Measurements from ENCODE around the gene AAK1. TPM values are rescaled to one million over a fixed set of nuclear protein-coding genes. Genes with fewer than 3 reads are reported as not detected.
"Not testable (repeated sequence)": the region's sequence is repeated elsewhere in the genome, so short reads cannot be mapped to it uniquely, and the experiment has no call there.

AAK1 gene
- total RNA-seq, 2 donors from 2014 or later, result 187 to 243 TPM

GRCh38 chr2:69462780-69463179 lies 180.8 kb downstream of the AAK1 start:
- Mint-ChIP-seq H3K27me3 (no peaks in the 10 kb centered on the region), H3K4me3 (no peak overlapping the region), H3K27ac (peak overlapping the region; percentile 49), H3K36me3 (ENCODE audit: low read depth) (peaks cover 7% of the 10 kb centered on the region), H3K4me1 (peaks cover 9% of the 10 kb centered on the region)
- DNase-seq (no peak), ATAC-seq (no peak)
- H3K9me3 ChIP-seq (ENCODE audit: control insufficient read depth, low read length, poor library complexity, severe bottlenecking), result no peaks in the 10 kb centered on the region

- ATAC-seq (no peak), DNase-seq (no peak)
- Mint-ChIP-seq H3K4me3 (no peak overlapping the region), H3K27me3 (no peaks in the 10 kb centered on the region), H3K27ac (peak overlapping the region; percentile 32), H3K36me3 (ENCODE audit: low read depth) (peaks cover 4% of the 10 kb centered on the region), H3K4me1 (peaks cover 11% of the 10 kb centered on the region)
- H3K9me3 ChIP-seq (ENCODE audit: control insufficient read depth, low read length, poor library complexity, severe bottlenecking), result no peaks in the 10 kb centered on the region
Observed at GRCh38 chr2:69461404-69461803, 182.1 kb downstream of the AAK1 start.

- H3K4me3 Mint-ChIP-seq, result no peak overlapping the region
- H3K4me1 Mint-ChIP-seq, result peaks cover 7% of the 10 kb centered on the region
- peaks cover 2% of the 10 kb centered on the region for H3K36me3 Mint-ChIP-seq (ENCODE audit: low read depth)
- H3K9me3 ChIP-seq (ENCODE audit: control insufficient read depth, low read length, poor library complexity, severe bottlenecking), result no peaks in the 10 kb centered on the region
- H3K27ac Mint-ChIP-seq, result no peak overlapping the region
- no peaks in the 10 kb centered on the region for H3K27me3 Mint-ChIP-seq
- ATAC-seq (no peak), DNase-seq (no peak)
Observed at GRCh38 chr2:69459936-69460335, 183.6 kb downstream of the AAK1 start.

- Mint-ChIP-seq H3K27me3 (no peaks in the 10 kb centered on the region), H3K4me3 (no peak overlapping the region), H3K36me3 (ENCODE audit: low read depth) (peaks cover 2% of the 10 kb centered on the region), H3K4me1 (peaks cover 14% of the 10 kb centered on the region), H3K27ac (peak overlapping the region; percentile 43)
- no peak for DNase-seq
- no peak for ATAC-seq
- no peaks in the 10 kb centered on the region for H3K9me3 ChIP-seq (ENCODE audit: control insufficient read depth, low read length, poor library complexity, severe bottlenecking)
Observed at GRCh38 chr2:69456950-69457445, 186.5 kb downstream of the AAK1 start.

GRCh38 chr2:69456154-69456553 lies 187.4 kb downstream of the AAK1 start:
- Mint-ChIP-seq H3K4me1 (peaks cover 14% of the 10 kb centered on the region), H3K27ac (no peak overlapping the region), H3K36me3 (ENCODE audit: low read depth) (peaks cover 2% of the 10 kb centered on the region), H3K4me3 (no peak overlapping the region), H3K27me3 (no peaks in the 10 kb centered on the region)
- H3K9me3 ChIP-seq (ENCODE audit: control insufficient read depth, low read length, poor library complexity, severe bottlenecking), result no peaks in the 10 kb centered on the region
- DNase-seq, result no peak
- ATAC-seq, result no peak

GRCh38 chr2:69454976-69455375 lies 188.6 kb downstream of the AAK1 start:
- Mint-ChIP-seq H3K27ac (no peak overlapping the region), H3K36me3 (ENCODE audit: low read depth) (peaks cover 5% of the 10 kb centered on the region), H3K4me3 (no peak overlapping the region), H3K4me1 (peaks cover 14% of the 10 kb centered on the region), H3K27me3 (no peaks in the 10 kb centered on the region)
- ATAC-seq (no peak), DNase-seq (no peak)
- no peaks in the 10 kb centered on the region for H3K9me3 ChIP-seq (ENCODE audit: control insufficient read depth, low read length, poor library complexity, severe bottlenecking)

GRCh38 chr2:69453475-69454129 lies 189.9 kb downstream of the AAK1 start:
- H3K27me3 Mint-ChIP-seq, result no peaks in the 10 kb centered on the region
- H3K9me3 ChIP-seq (ENCODE audit: control insufficient read depth, low read length, poor library complexity, severe bottlenecking), result no peaks in the 10 kb centered on the region
- no peak overlapping the region for H3K4me3 Mint-ChIP-seq
- peaks cover 14% of the 10 kb centered on the region for H3K4me1 Mint-ChIP-seq
- peaks cover 4% of the 10 kb centered on the region for H3K36me3 Mint-ChIP-seq (ENCODE audit: low read depth)
- H3K27ac Mint-ChIP-seq, result peak overlapping the region; percentile 60
- ATAC-seq, result peak; percentile 78
- no peak for DNase-seq

GRCh38 chr2:69452687-69453086 lies 190.9 kb downstream of the AAK1 start:
- Mint-ChIP-seq H3K27ac (peak overlapping the region; percentile 60), H3K27me3 (no peaks in the 10 kb centered on the region)

GRCh38 chr2:69450735-69451416 lies 192.7 kb downstream of the AAK1 start:
- no peak overlapping the region for H3K27ac Mint-ChIP-seq
- H3K27me3 Mint-ChIP-seq, result no peaks in the 10 kb centered on the region
- no peak for ATAC-seq
- H3K4me1 Mint-ChIP-seq, result peaks cover 13% of the 10 kb centered on the region
- peaks cover 14% of the 10 kb centered on the region for H3K36me3 Mint-ChIP-seq (ENCODE audit: low read depth)
- DNase-seq, result no peak
- H3K4me3 Mint-ChIP-seq, result no peak overlapping the region
- no peaks in the 10 kb centered on the region for H3K9me3 ChIP-seq (ENCODE audit: control insufficient read depth, low read length, poor library complexity, severe bottlenecking)

More at GRCh38 chr2:69452687-69453086, 190.9 kb downstream of the AAK1 start:
- Mint-ChIP-seq H3K4me1 (peaks cover 16% of the 10 kb centered on the region), H3K4me3 (no peak overlapping the region), H3K36me3 (ENCODE audit: low read depth) (peaks cover 12% of the 10 kb centered on the region)
- ATAC-seq (no peak), DNase-seq (no peak)
- no peaks in the 10 kb centered on the region for H3K9me3 ChIP-seq (ENCODE audit: control insufficient read depth, low read length, poor library complexity, severe bottlenecking)

GRCh38 chr2:69449906-69450305 lies 193.6 kb downstream of the AAK1 start:
- no peaks in the 10 kb centered on the region for H3K27me3 Mint-ChIP-seq
- no peak overlapping the region for H3K4me3 Mint-ChIP-seq
- no peaks in the 10 kb centered on the region for H3K9me3 ChIP-seq (ENCODE audit: control insufficient read depth, low read length, poor library complexity, severe bottlenecking)
- no peak overlapping the region for H3K27ac Mint-ChIP-seq
- DNase-seq (no peak), ATAC-seq (no peak)
- H3K36me3 Mint-ChIP-seq (ENCODE audit: low read depth), result peaks cover 14% of the 10 kb centered on the region
- H3K4me1 Mint-ChIP-seq, result peaks cover 10% of the 10 kb centered on the region

GRCh38 chr2:69443673-69444072 lies 199.9 kb downstream of the AAK1 start:
- H3K27me3 Mint-ChIP-seq; H3K27ac Mint-ChIP-seq; H3K4me1 Mint-ChIP-seq; DNase-seq; H3K9me3 ChIP-seq (ENCODE audit: control insufficient read depth, low read length, poor library complexity, severe bottlenecking); H3K4me3 Mint-ChIP-seq; ATAC-seq: not testable (repeated sequence)
- H3K36me3 Mint-ChIP-seq (ENCODE audit: low read depth), result peaks cover 11% of the 10 kb centered on the region

GRCh38 chr2:69439499-69439898 lies 204.0 kb downstream of the AAK1 start:
- H3K9me3 ChIP-seq (ENCODE audit: control insufficient read depth, low read length, poor library complexity, severe bottlenecking); DNase-seq; ATAC-seq; H3K4me3 Mint-ChIP-seq; H3K27me3 Mint-ChIP-seq; H3K36me3 Mint-ChIP-seq (ENCODE audit: low read depth): not testable (repeated sequence)
- H3K27ac Mint-ChIP-seq, result peak overlapping the region; percentile 97
- H3K4me1 Mint-ChIP-seq, result peaks cover 12% of the 10 kb centered on the region

- ATAC-seq (no peak), DNase-seq (no peak)
- H3K4me1 Mint-ChIP-seq, result peaks cover 14% of the 10 kb centered on the region
- no peaks in the 10 kb centered on the region for H3K27me3 Mint-ChIP-seq
- peak overlapping the region; percentile 93 for H3K4me3 Mint-ChIP-seq
- H3K36me3 Mint-ChIP-seq (ENCODE audit: low read depth), result no peaks in the 10 kb centered on the region
- H3K27ac Mint-ChIP-seq, result peak overlapping the region; percentile 97
- no peaks in the 10 kb centered on the region for H3K9me3 ChIP-seq (ENCODE audit: control insufficient read depth, low read length, poor library complexity, severe bottlenecking)
Observed at GRCh38 chr2:69438580-69438979, 205.0 kb downstream of the AAK1 start.

- H3K4me1 Mint-ChIP-seq, result peaks cover 15% of the 10 kb centered on the region
- no peaks in the 10 kb centered on the region for H3K27me3 Mint-ChIP-seq
- H3K36me3 Mint-ChIP-seq (ENCODE audit: low read depth), result no peaks in the 10 kb centered on the region
- DNase-seq (no peak), ATAC-seq (no peak)
- H3K4me3 Mint-ChIP-seq, result peak overlapping the region; percentile 93
- peak overlapping the region; percentile 97 for H3K27ac Mint-ChIP-seq
- no peaks in the 10 kb centered on the region for H3K9me3 ChIP-seq (ENCODE audit: control insufficient read depth, low read length, poor library complexity, severe bottlenecking)
Observed at GRCh38 chr2:69437751-69438154, 205.8 kb downstream of the AAK1 start.

Data from T-helper 17 cell (primary cell).